PFSK-1 (cell line): ENCODE results near the gene SLC22A17.

Experiments used
- FOXP2 ChIP-seq: optimal IDR thresholded peaks from 2 replicates; pipeline ENCODE3; 2011; ENCODE audit warnings: borderline replicate concordance, control low read depth, inconsistent platforms; ENCODE audit not compliant: insufficient read depth; ENCODE audit errors: extremely low read length, extremely low read depth
- POLR2AphosphoS5 ChIP-seq: IDR thresholded peaks from 2 replicates; pipeline ENCODE4 v1.6.1; 2012; ENCODE audit warnings: low read depth, mild to moderate bottlenecking, control low read depth, low read length, moderate library complexity
- SIN3A ChIP-seq: IDR thresholded peaks from 2 replicates; pipeline ENCODE4 v1.6.1; 2012; ENCODE audit warnings: mild to moderate bottlenecking, low read length, moderate library complexity, borderline replicate concordance; ENCODE audit not compliant: insufficient read depth

DNA sequence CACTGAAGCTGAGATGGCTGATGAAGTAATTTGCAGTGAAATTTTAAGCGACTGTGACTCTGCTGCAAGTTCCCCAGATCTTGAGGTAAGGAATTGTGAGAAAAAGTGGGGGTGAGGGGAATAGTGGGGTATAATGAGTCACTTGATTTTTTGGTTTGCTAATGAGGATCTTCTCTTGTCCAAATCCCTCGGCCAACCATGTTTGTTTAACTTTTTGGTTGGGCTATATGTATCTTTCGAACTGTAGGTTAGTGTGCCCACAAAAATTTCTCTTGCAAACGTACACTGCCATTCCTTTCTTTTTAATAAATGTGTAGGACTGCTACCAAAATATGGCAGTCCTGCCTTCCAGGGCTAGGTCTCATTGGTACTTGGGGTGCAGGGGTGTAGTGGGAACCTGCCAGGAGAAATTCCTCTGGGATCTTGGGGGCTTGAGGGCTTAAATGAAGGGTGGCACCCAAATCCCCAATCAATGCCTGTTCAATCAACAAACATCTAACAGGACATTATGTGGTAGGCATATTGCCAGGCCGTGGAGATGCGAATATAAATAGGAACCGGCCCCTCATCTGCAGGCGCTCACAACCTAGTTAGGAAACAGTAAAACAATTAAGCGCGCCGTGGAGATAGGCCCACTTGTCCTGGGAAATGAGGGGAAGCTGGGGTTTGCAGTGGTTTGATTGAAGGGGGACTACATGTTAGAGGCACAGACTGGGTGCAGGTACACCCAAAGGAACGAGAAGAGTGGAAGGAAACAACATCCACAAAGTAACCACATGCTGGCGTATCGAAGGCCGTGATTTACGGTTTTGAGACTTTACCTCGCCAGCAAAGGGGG, 32.7 kb downstream of the SLC22A17 start:
- TF ChIP-seq FOXP2: no peak
- TF ChIP-seq SIN3A: no peak
- no peak for TF ChIP-seq POLR2AphosphoS5
